ENCODE measurements around the gene ETDC.

Gene ETDC

GRCh38 chrX:135347381-135348016 is 38.2 kb downstream of the ETDC start:
- TF ChIP-seq, protein P1, sequence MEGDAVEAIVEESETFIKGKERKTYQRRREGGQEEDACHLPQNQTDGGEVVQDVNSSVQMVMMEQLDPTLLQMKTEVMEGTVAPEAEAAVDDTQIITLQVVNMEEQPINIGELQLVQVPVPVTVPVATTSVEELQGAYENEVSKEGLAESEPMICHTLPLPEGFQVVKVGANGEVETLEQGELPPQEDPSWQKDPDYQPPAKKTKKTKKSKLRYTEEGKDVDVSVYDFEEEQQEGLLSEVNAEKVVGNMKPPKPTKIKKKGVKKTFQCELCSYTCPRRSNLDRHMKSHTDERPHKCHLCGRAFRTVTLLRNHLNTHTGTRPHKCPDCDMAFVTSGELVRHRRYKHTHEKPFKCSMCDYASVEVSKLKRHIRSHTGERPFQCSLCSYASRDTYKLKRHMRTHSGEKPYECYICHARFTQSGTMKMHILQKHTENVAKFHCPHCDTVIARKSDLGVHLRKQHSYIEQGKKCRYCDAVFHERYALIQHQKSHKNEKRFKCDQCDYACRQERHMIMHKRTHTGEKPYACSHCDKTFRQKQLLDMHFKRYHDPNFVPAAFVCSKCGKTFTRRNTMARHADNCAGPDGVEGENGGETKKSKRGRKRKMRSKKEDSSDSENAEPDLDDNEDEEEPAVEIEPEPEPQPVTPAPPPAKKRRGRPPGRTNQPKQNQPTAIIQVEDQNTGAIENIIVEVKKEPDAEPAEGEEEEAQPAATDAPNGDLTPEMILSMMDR (IDR thresholded peaks at IDR 0.05; ENCODE audit: low read depth, low read length): no peak
- H3K4me3 ChIP-seq (ENCODE audit: low read depth, low read length): no peak overlapping the region

DNA sequence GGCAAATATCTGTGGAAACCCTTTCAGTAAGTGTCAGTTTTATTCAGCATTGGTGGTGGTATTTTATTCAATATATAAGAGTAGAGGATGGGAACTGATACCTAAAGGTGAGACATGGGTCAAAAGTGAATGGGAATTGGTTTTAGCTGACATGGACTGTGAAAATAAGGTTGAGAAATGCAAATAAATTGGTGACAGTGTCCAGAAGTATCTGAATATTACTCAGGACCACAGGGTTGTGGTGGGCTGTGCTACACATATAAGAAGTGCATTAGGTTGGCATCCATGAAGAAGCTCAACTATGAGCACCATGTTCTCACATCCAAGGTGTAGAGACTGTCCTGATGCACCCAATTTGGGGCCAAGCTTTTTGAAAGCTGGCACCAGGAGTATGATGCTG is 45.0 kb downstream of the ETDC start:
- no peak overlapping the region for H3K4me3 ChIP-seq (ENCODE audit: low read depth, low read length)
- TF ChIP-seq, protein P1 (IDR thresholded peaks at IDR 0.05; ENCODE audit: low read depth, low read length): no peak

All from WI38 (cell line).